ENCODE data around the gene CCDC69. TPM values are rescaled to one million over a fixed set of nuclear protein-coding genes. Genes with fewer than 3 reads are reported as not detected.

Gene CCDC69
- total RNA-seq, 2 donors from 2014 or later = 39.1 to 75.3 TPM

DNA sequence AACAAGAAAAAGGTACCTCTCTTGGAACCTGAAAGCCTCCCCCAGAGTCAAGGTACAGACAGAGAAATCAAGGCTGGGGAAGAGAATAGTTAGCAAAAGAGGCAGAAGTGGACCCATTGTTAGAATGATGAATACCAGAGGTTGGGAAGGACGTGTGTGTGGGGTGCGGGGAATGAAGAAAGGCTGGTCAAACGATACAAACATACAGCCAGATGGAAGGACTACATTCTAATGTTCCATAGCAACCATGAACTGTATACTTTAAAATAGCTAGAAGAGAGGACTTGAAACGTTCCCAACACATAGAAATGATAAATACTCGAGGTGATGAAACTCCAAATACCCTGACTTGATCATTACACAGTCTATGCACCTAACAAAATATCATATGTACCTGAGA is 7.1 kb downstream of the CCDC69 start:
- H3K36me3 ChIP-seq = no peaks in the 10 kb centered on the region
- H3K27me3 ChIP-seq (replicated peaks; ENCODE audit: insufficient read depth) = no peaks in the 10 kb centered on the region
- no peak overlapping the region for H3K27ac ChIP-seq
- no peak overlapping the region for H3K4me3 ChIP-seq
- no peak for ATAC-seq (ENCODE audit: insufficient number of reproducible peaks, low FRiP score, low read depth)
- no peak for DNase-seq (ENCODE audit: low spot score)
- H3K4me1 ChIP-seq (ENCODE audit: control insufficient read depth in 1 of 2, low read depth in 2 of 2) = peaks cover 13 to 20% of the 10 kb centered on the region in 2 donors
- TF ChIP-seq, protein P1, sequence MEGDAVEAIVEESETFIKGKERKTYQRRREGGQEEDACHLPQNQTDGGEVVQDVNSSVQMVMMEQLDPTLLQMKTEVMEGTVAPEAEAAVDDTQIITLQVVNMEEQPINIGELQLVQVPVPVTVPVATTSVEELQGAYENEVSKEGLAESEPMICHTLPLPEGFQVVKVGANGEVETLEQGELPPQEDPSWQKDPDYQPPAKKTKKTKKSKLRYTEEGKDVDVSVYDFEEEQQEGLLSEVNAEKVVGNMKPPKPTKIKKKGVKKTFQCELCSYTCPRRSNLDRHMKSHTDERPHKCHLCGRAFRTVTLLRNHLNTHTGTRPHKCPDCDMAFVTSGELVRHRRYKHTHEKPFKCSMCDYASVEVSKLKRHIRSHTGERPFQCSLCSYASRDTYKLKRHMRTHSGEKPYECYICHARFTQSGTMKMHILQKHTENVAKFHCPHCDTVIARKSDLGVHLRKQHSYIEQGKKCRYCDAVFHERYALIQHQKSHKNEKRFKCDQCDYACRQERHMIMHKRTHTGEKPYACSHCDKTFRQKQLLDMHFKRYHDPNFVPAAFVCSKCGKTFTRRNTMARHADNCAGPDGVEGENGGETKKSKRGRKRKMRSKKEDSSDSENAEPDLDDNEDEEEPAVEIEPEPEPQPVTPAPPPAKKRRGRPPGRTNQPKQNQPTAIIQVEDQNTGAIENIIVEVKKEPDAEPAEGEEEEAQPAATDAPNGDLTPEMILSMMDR (IDR thresholded peaks at IDR 0.05) = no peak
- no peaks in the 10 kb centered on the region for H3K9me3 ChIP-seq

DNA sequence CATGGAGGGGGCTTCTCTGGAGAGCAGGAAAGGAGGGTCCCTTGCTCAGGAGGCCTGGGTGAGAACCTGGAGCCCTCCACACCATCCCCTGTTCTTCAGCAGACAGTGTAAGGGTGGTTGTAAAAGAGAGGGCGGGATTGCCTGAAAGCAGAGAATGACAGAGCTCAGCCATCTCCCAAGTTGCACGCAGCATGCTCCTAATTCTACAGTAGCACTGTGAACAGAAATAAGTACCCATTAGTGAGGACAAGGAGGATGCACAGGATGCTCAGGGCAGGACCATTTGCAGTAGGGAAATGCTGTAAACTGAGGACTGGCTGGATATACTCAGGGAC is 8.4 kb downstream of the CCDC69 start:
- Histone ChIP-seq H3K4me3 (no peak overlapping the region), H3K27ac (no peak overlapping the region), H3K4me1 (ENCODE audit: control insufficient read depth in 1 of 2, low read depth in 2 of 2) (peaks cover 8 to 9% of the 10 kb centered on the region in 2 donors), H3K36me3 (no peaks in the 10 kb centered on the region), H3K9me3 (no peaks in the 10 kb centered on the region), H3K27me3 (replicated peaks; ENCODE audit: insufficient read depth) (no peaks in the 10 kb centered on the region)
- DNase-seq (ENCODE audit: low spot score) (no peak), ATAC-seq (ENCODE audit: insufficient number of reproducible peaks, low FRiP score, low read depth) (no peak)
- TF ChIP-seq, protein P1 (IDR thresholded peaks at IDR 0.05) = no peak

DNA sequence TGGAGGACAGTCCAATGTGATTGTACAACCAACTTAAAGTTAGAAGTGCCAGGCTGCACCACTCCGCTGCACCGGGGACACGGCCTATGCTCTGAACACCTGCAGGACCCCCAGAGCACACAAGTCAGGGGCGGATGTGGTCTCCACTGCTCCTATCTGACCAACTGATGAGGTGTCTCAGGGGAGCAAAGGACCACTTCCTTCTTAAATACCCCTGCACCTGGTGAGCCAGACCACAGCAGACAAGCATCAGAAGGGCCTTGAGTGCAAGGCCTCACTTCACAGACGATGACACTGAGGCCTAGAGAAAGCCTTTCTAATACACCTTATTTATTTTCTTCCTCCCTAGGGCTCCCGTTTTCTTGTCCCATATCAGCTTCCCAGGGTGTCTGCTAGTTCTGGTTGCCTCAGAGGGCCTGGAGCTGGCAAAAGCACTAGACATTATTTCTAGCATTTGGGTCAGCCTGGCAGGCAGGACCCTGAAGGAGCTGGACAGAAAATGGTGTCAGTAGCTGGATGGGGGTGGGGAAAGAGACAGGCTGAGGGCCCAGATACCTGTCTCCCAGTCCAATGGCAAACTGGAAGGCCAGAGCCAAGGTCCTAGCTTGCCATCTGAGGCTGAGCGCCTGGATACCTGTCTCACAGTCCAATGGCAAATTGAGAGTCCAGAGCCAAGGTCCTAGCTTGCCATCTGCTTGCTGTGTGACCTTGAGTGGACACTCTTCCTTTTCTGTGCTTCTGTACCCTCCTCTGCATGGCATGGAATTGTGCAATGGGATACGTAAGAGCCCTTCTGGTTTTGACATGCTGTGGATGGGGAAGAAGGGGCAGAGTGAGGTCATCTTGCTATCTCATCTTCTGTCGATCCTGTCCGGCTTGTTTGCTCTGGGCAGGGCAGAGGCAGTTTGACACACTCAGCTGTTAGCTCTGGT is 9.0 kb downstream of the CCDC69 start:
- peak overlapping the region in 1 of 2 donors; percentile 52 for H3K27ac ChIP-seq
- H3K4me3 ChIP-seq = no peak overlapping the region
- DNase-seq (ENCODE audit: low spot score) = no peak

DNA sequence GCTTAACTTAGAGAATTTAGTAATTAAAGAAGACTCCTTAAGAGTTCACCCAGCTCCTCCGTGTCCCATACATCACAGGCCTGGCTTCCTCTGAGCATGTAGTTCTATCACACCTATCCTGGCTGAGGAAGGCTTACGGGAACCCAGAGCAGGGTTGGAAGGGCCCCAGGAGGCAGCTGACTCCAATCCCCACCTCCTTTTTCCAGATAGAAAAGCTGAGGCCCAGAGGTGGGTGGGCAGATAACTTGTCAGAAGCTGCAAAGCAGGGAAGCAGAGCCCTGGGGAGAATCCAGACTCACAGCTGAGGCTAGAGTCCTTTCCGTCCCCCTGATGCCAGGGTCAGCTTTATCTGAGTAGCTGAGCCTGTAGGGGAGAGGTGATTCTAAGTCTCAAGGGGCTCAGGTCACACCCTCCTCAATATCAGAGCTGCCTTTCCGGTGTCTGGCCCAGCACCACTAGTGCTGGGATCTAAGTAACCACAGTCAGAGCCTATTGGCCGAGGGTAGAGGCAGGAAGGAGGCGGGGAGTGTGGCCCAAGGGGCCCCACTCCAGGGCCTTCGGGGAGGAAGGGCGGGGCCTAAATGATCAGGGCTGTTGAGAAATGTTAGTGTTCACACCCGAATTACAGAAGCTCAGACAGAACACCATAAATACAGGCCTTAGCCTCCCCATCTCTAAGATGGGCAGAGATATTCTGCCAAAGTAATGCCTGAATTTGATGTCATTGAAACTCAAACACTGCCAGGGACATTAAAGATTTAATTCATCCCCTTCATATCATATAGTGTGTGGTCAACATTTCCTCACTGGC is 9.9 kb downstream of the CCDC69 start:
- peak overlapping the region in 1 of 2 donors; percentile 52 for H3K27ac ChIP-seq
- H3K36me3 ChIP-seq = no peaks in the 10 kb centered on the region
- ATAC-seq (ENCODE audit: insufficient number of reproducible peaks, low FRiP score, low read depth) (no peak), DNase-seq (ENCODE audit: low spot score) (no peak)
- TF ChIP-seq, protein P1 (IDR thresholded peaks at IDR 0.05) = no peak
- no peaks in the 10 kb centered on the region for H3K27me3 ChIP-seq (replicated peaks; ENCODE audit: insufficient read depth)
- H3K4me3 ChIP-seq = peak overlapping the region; percentile 14
- H3K4me1 ChIP-seq (ENCODE audit: control insufficient read depth in 1 of 2, low read depth in 2 of 2) = peaks cover 4 to 8% of the 10 kb centered on the region in 2 donors
- H3K9me3 ChIP-seq = no peaks in the 10 kb centered on the region

More for the DNA sequence above, 9.0 kb downstream of the CCDC69 start:
- no peaks in the 10 kb centered on the region for H3K27me3 ChIP-seq (replicated peaks; ENCODE audit: insufficient read depth)
- ATAC-seq (ENCODE audit: insufficient number of reproducible peaks, low FRiP score, low read depth) = no peak
- peaks cover 6 to 8% of the 10 kb centered on the region in 2 donors for H3K4me1 ChIP-seq (ENCODE audit: control insufficient read depth in 1 of 2, low read depth in 2 of 2)
- no peaks in the 10 kb centered on the region for H3K9me3 ChIP-seq
- no peaks in the 10 kb centered on the region for H3K36me3 ChIP-seq
- TF ChIP-seq, protein P1 (IDR thresholded peaks at IDR 0.05) = no peak

DNA sequence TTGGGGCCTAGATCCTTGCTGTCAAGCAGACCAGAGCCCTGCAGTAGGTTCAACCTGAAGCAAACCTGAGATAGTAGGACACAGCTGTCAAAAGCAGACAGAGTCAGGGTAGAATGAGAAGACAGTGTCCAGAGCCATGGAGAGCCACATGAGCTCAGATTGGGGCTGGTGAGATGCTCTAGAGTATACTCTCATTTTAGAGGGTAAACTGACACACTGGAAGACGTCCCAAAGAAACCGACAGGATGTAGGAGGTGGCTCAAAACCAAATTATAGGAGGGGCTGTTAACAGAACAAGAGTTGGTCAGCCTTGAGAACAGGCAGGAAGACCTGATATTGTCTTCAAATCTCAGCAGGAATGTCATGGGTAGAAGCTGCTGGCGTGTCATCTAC is 11.5 kb downstream of the CCDC69 start:
- H3K4me1 ChIP-seq (ENCODE audit: control insufficient read depth in 1 of 2, low read depth in 2 of 2) = peaks cover 8 to 12% of the 10 kb centered on the region in 2 donors
- no peaks in the 10 kb centered on the region for H3K36me3 ChIP-seq
- TF ChIP-seq, protein P1 (IDR thresholded peaks at IDR 0.05) = no peak
- ATAC-seq (ENCODE audit: insufficient number of reproducible peaks, low FRiP score, low read depth) (no peak), DNase-seq (ENCODE audit: low spot score) (no peak)
- no peak overlapping the region for H3K4me3 ChIP-seq
- H3K27me3 ChIP-seq (replicated peaks; ENCODE audit: insufficient read depth) = no peaks in the 10 kb centered on the region
- H3K27ac ChIP-seq = peak overlapping the region in 1 of 2 donors; percentile 17
- no peaks in the 10 kb centered on the region for H3K9me3 ChIP-seq
